HepG2 (cell line): Measurements from ENCODE around the gene AP1AR. TPM values are rescaled to one million over a fixed set of nuclear protein-coding genes. Genes with fewer than 3 reads are reported as not detected.

ENCODE experiments used
- BORCS8-MEF2B ChIP-seq: sonication (generic); formaldehyde crosslinking; IDR thresholded peaks from 2 replicates; pipeline ENCODE4 v1.8.0; 2022; ENCODE audit warnings: mild to moderate bottlenecking, missing genetic modification reagents
- CENPX ChIP-seq: sonication (generic); formaldehyde crosslinking; IDR thresholded peaks from 2 replicates; pipeline ENCODE4 v1.9.0; 2021; ENCODE audit warnings: mild to moderate bottlenecking, missing genetic modification reagents, moderate library complexity
- GABPA ChIP-seq, 2 experiments: IDR thresholded peaks; 2 replicates each; pipeline ENCODE4 v1.6.1; 2011 to 2016; ENCODE audit warnings: low read depth in 2 of 2, low read length in 1 of 2, missing biosample characterization in 1 of 2, missing genetic modification characterization in 1 of 2
- KLF11 ChIP-seq: IDR thresholded peaks from 2 replicates; pipeline ENCODE4 v1.6.1; 2016; ENCODE audit warnings: missing compliant biosample characterization
- MTA3 ChIP-seq: sonication (generic); formaldehyde crosslinking; IDR thresholded peaks from 2 replicates; pipeline ENCODE4 v1.4.0; 2020; ENCODE audit warnings: missing genetic modification reagents
- NFKB2 ChIP-seq: sonication (generic); formaldehyde crosslinking; IDR thresholded peaks from 2 replicates; pipeline ENCODE4 v1.4.0; 2020; ENCODE audit warnings: missing genetic modification reagents, borderline replicate concordance
- NFYB ChIP-seq: sonication (generic); formaldehyde crosslinking; IDR thresholded peaks from 2 replicates; pipeline ENCODE4 v1.4.0; 2020; ENCODE audit warnings: missing genetic modification reagents
- RAD21 ChIP-seq: fragments of 450-650 bp; formaldehyde crosslinking; IDR thresholded peaks from 2 replicates; pipeline ENCODE4 v1.5.0; 2020; ENCODE audit warnings: mild to moderate bottlenecking
- RAD51 ChIP-seq: fragments of 450-650 bp; IDR thresholded peaks from 2 replicates; pipeline ENCODE4 v1.6.1; 2016; ENCODE audit warnings: borderline replicate concordance
- SOX5 ChIP-seq: IDR thresholded peaks from 2 replicates; pipeline ENCODE4 v1.6.1; 2016; ENCODE audit warnings: borderline replicate concordance
- TARDBP ChIP-seq: sonication (generic); formaldehyde crosslinking; IDR thresholded peaks from 2 replicates; pipeline ENCODE4 v1.8.0; 2022; ENCODE audit warnings: mild to moderate bottlenecking, missing genetic modification reagents
- ZNF136 ChIP-seq: sonication (generic); formaldehyde crosslinking; IDR thresholded peaks from 2 replicates; pipeline ENCODE4 v1.8.1; 2022; ENCODE audit warnings: low read depth, mild to moderate bottlenecking, moderate library complexity, missing genetic modification reagents
- ZNF331 ChIP-seq: sonication (generic); formaldehyde crosslinking; IDR thresholded peaks from 2 replicates; pipeline ENCODE4 v1.4.0; 2020; ENCODE audit warnings: missing genetic modification reagents
- ZNF605 ChIP-seq: sonication (generic); formaldehyde crosslinking; IDR thresholded peaks from 2 replicates; pipeline ENCODE4 v1.8.0; 2022; ENCODE audit warnings: mild to moderate bottlenecking, missing genetic modification reagents
- ZNF670 ChIP-seq: sonication (generic); formaldehyde crosslinking; IDR thresholded peaks from 2 replicates; pipeline ENCODE4 v1.8.0; 2022; ENCODE audit warnings: mild to moderate bottlenecking, missing genetic modification reagents, borderline replicate concordance
- polyA plus RNA-seq, 8 experiments: library from polyadenylated mRNA; depleted of rRNA in 3 of 8; stranded (reverse) in 7 of 8; unstranded in 1 of 8; fragments of >200 nt; fragmentation: Illumina TruSeq in 4 of 8; extraction: Trizol in 4 of 8; gene quantifications; 2 replicates each; pipeline versions ENCODE4 v1.2.1 to v1.2.3, GENCODE V29; 2011 to 2016; ENCODE audit warnings: low read depth in 4 of 8, missing spikeins in 1 of 8, mixed read lengths in 1 of 8; ENCODE audit not compliant: insufficient read depth in 1 of 8
- total RNA-seq, 5 experiments: library from RNA; depleted of rRNA; stranded (reverse); fragments of >200 nt; fragmentation: Illumina TruSeq; extraction: Trizol; gene quantifications; 2 replicates each; pipeline ENCODE4 v1.2.3, GENCODE V29; 2016; ENCODE audit warnings: low read depth in 1 of 5
- TF ChIP-seq, protein P1 (sequence below): sonication (generic); formaldehyde crosslinking; IDR thresholded peaks from 2 replicates; pipeline ENCODE4 v1.8.1; 2022; ENCODE audit warnings: low read depth, mild to moderate bottlenecking, missing genetic modification reagents
- TF ChIP-seq, protein P2 (sequence below): sonication (generic); formaldehyde crosslinking; IDR thresholded peaks from 2 replicates; pipeline ENCODE4 v1.4.0; 2020; ENCODE audit warnings: mild to moderate bottlenecking, missing genetic modification reagents

The AP1AR gene
- total and polyA plus RNA-seq, 2 of the 13 experiments (the other 11 are each of a cell fraction or from before 2014, with no cell fraction given) = 24.9 to 39.9 TPM

DNA sequence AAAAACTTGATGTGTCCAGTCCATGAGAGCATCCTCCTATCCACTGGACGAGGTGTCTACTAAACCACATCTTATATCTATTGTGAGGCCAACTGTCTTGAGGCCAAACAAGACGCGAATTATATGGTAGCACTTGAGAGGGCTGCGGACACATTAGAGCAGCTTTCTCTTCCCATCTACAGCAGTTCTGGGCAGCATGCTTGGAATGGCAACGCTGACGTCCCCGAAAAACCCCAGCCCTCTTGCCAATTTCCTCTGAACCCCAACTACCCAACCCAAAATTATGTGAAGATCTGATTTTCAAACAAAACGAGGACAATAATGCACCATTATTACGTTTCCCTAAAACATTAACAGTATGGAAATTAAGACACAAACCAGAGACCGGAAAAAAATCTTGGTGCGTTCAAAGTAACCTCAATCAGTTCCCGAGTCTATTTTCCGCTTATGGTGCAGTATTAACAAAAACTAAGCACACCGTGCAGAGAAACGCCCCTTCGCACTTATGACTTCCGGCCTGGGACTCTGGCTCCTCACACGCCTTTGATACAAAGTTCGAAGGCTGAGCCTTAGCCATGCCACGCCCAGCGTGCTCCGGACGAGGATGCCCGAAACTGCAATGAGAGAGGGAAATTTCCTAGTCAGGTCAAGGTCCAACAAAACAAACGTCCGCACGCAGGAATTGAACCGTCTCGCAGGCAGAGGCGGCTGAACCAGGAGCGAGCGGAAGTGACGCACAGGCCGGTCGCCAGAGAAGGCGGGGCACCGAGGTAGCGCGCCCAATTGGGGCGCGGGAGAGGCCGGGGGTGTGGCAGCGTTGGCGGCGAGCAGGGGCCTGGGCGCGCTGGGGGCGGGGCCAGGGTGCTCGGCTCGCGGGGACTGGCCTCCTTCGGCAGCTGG, 458 bp upstream of the AP1AR start (continued):
- TF ChIP-seq ZNF605 = peak; percentile 96
- TF ChIP-seq RAD51 = no peak
- TF ChIP-seq GABPA (IDR thresholded peaks at IDR 0.05; ENCODE audit: low read depth, low read length) = peak; percentile 77
- TF ChIP-seq GABPA (CRISPR knock-in tag; IDR thresholded peaks at IDR 0.05; ENCODE audit: low read depth) = peak; percentile 92
- TF ChIP-seq NFKB2 = 0 out of 2 replicates have a peak, but pooled peaks have one; percentile 7
- TF ChIP-seq ZNF670 (CRISPR knock-in tag) = peak; percentile 78; the same call in 1 of the 2 replicates
- TF ChIP-seq SOX5 = peak; percentile 74
- TF ChIP-seq, protein P1, sequence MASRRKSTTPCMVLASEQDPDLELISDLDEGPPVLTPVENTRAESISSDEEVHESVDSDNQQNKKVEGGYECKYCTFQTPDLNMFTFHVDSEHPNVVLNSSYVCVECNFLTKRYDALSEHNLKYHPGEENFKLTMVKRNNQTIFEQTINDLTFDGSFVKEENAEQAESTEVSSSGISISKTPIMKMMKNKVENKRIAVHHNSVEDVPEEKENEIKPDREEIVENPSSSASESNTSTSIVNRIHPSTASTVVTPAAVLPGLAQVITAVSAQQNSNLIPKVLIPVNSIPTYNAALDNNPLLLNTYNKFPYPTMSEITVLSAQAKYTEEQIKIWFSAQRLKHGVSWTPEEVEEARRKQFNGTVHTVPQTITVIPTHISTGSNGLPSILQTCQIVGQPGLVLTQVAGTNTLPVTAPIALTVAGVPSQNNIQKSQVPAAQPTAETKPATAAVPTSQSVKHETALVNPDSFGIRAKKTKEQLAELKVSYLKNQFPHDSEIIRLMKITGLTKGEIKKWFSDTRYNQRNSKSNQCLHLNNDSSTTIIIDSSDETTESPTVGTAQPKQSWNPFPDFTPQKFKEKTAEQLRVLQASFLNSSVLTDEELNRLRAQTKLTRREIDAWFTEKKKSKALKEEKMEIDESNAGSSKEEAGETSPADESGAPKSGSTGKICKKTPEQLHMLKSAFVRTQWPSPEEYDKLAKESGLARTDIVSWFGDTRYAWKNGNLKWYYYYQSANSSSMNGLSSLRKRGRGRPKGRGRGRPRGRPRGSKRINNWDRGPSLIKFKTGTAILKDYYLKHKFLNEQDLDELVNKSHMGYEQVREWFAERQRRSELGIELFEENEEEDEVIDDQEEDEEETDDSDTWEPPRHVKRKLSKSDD (CRISPR knock-in tag) = no peak; the same call in 1 of the 2 replicates
- no peak for TF ChIP-seq MTA3 (CRISPR knock-in tag)
- peak; percentile 83 for TF ChIP-seq NFYB (CRISPR knock-in tag)
- peak; percentile 62; the same call in 1 of the 2 replicates for TF ChIP-seq TARDBP (CRISPR knock-in tag)
- TF ChIP-seq BORCS8-MEF2B (CRISPR knock-in tag) = no peak
- 0 out of 2 replicates have a peak, but pooled peaks have one; percentile 86 for TF ChIP-seq ZNF136 (CRISPR knock-in tag)
- TF ChIP-seq ZNF331 (CRISPR knock-in tag) = peak; percentile 77
- TF ChIP-seq KLF11 (CRISPR knock-in tag) = peak; percentile 58; the same call in 1 of the 2 replicates
- TF ChIP-seq, protein P2, sequence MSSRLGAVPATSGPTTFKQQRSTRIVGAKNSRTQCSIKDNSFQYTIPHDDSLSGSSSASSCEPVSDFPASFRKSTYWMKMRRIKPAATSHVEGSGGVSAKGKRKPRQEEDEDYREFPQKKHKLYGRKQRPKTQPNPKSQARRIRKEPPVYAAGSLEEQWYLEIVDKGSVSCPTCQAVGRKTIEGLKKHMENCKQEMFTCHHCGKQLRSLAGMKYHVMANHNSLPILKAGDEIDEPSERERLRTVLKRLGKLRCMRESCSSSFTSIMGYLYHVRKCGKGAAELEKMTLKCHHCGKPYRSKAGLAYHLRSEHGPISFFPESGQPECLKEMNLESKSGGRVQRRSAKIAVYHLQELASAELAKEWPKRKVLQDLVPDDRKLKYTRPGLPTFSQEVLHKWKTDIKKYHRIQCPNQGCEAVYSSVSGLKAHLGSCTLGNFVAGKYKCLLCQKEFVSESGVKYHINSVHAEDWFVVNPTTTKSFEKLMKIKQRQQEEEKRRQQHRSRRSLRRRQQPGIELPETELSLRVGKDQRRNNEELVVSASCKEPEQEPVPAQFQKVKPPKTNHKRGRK (CRISPR knock-in tag) = 0 out of 2 replicates have a peak, but pooled peaks have one; percentile 18
- TF ChIP-seq CENPX = no peak
- 0 out of 2 replicates have a peak, but pooled peaks have one; percentile 12 for TF ChIP-seq RAD21
